ENCODE results near the gene BRAT1.

- TF ChIP-seq CTCF (conservative IDR thresholded peaks at IDR 0.05; ENCODE audit: low read depth in 2 of 2) (no peak), ZNF114 (CRISPR knock-in tag; IDR thresholded peaks at IDR 0.05) (no peak), EZH2 (IDR thresholded peaks at IDR 0.05; ENCODE audit: low read depth, unreplicated experiment) (no peak), REST (IDR thresholded peaks at IDR 0.05; ENCODE audit: unreplicated experiment) (no peak), ZNF331 (CRISPR knock-in tag; IDR thresholded peaks at IDR 0.05; ENCODE audit: low read depth) (no peak), JUNB (IDR thresholded peaks at IDR 0.05; ENCODE audit: unreplicated experiment) (no peak), STAT1 (IDR thresholded peaks at IDR 0.05; ENCODE audit: unreplicated experiment) (no peak), POLR2AphosphoS5 (IDR thresholded peaks at IDR 0.05; ENCODE audit: low read depth) (no peak), NANOG (IDR thresholded peaks at IDR 0.05; ENCODE audit: borderline replicate concordance) (no peak), CREB1 (CRISPR knock-in tag; IDR thresholded peaks at IDR 0.05; ENCODE audit: low read depth) (no peak), EZH2phosphoT487 (IDR thresholded peaks at IDR 0.05; ENCODE audit: unreplicated experiment) (no peak), ETS1 (IDR thresholded peaks at IDR 0.05) (no peak)
These were observed 17.1 kb downstream of the BRAT1 start for GRCh38 chr7:2537981-2538851.
